Adrenal gland (tissue), 5 donors: ENCODE measurements around the gene CDH4.

Experiments
- CTCF ChIP-seq, 6 experiments: fragments of 450-650 bp in 4 of 6; fragments of 200-600 bp in 2 of 6; sonication (generic) in 1 of 6; IDR thresholded peaks; 1 replicate in 5 of 6; 2 replicates in 1 of 6; pipeline versions ENCODE4 v1.5.1 to v1.8.0; 2016 to 2021; ENCODE audit warnings: antibody characterized with exemption in 6 of 6, mild to moderate bottlenecking in 2 of 6, moderate library complexity in 1 of 6
- POLR2A ChIP-seq, 2 donors: fragments of 450-650 bp; IDR thresholded peaks; one replicate each; pipeline ENCODE4 v1.6.1; 2017; ENCODE audit warnings: antibody characterized with exemption in 2 of 2, mild to moderate bottlenecking in 2 of 2, moderate library complexity in 1 of 2
- donor health status: DM: no; HTN: no; CAD: no.

DNA sequence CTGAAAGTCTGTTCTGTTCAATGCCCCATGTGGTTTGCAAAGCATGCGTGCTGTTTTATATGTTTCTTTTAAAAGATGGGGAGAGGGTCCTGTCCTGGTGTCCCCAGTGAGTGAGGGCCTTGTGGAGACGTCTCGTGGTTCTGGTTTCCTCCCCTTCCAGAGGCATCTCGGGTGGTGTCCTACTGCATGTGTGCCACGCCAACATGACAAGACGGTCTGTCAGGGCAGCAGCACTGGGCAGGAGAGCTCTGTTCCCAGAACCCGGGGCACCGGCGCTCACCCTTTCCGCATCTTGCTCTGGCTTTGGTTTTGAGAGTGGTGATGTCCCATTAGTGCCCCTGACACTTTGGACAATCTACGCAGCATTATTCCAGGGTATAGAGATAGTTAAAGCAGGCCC is 275.6 kb downstream of the CDH4 start:
- TF ChIP-seq CTCF (IDR thresholded peaks at IDR 0.05) (no peak), POLR2A (IDR thresholded peaks at IDR 0.05) (no peak)
